Prostate gland (tissue), 2 donors: ENCODE results near the gene BCL2L14.

Experiments used
- CTCF ChIP-seq, 4 experiments: fragments of 200-600 bp in 2 of 4; fragments of 450-650 bp in 2 of 4; sonication (generic) in 2 of 4; IDR thresholded peaks; 1 replicate in 3 of 4; 2 replicates in 1 of 4; pipeline ENCODE4 v1.5.1; 2016 to 2019; ENCODE audit warnings: antibody characterized with exemption in 4 of 4, mild to moderate bottlenecking in 2 of 4, moderate library complexity in 2 of 4
- POLR2AphosphoS5 ChIP-seq: sonication (generic); formaldehyde crosslinking; IDR thresholded peaks from one replicate; pipeline ENCODE4 v1.6.1; 2017; ENCODE audit warnings: antibody characterized with exemption

GRCh38 chr12:12115514-12115913 is 44.8 kb downstream of the BCL2L14 start:
- TF ChIP-seq CTCF (IDR thresholded peaks at IDR 0.05) (no peak), POLR2AphosphoS5 (no peak)
